Fibroblast of lung (primary cell): ENCODE measurements around the gene STIM1.

Experiments
- EZH2 ChIP-seq: IDR thresholded peaks from 2 replicates; pipeline ENCODE4 v1.5.1; 2012; ENCODE audit warnings: low read length, control low read depth, mild to moderate bottlenecking; ENCODE audit errors: missing control alignments
- TF ChIP-seq, protein P1 (sequence below), 2 donors: IDR thresholded peaks in 1 of 2; conservative IDR thresholded peaks in 1 of 2; 1 replicate in 1 of 2; 2 replicates in 1 of 2; pipeline ENCODE4 v1.5.1; 2011 to 2012; ENCODE audit warnings: low read length in 2 of 2, control low read depth in 1 of 2, inconsistent platforms in 1 of 2, low read depth in 1 of 2, mild to moderate bottlenecking in 1 of 2

DNA sequence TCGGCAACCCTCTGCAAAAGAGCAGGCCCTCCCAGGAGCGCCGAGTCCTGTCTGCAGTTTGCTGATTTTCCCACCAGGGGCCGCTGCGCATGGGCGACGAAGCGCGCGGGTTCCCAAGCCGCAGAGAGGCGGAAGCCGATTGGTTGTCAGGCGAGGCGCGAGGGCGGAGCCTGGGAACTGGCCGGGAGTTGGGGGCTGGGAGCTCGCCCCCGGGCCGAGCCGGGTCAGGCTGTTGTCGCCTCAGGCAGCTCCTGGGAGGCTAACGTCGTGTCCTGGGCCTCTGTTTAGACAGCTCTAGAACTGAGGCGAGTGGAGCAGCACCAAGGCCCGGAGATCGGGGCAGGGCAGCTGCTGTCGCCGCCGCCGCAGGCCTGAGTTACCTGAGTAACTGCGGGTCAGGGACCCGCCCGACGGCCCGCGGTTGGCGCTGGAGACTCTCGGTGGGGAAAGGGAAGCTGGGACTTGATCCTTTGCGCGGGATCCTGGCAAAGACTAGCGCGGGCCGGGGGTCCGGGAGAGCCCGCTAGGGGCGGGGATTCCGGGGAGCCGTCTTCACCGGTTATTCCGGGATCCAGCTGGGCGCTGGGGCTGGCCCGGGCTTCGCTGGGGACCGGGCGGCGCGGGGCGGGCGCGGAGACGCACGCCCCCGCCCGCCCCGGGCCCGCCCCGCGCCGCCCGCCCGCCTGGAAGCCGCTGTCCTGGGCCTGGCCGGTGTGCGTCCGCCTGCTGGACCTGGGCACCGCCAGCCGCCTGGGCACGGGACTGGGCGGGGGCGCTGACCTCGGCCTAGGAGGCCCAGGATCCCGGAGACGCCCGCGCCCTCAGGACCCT, at the start of gene STIM1:
- TF ChIP-seq, protein P1, sequence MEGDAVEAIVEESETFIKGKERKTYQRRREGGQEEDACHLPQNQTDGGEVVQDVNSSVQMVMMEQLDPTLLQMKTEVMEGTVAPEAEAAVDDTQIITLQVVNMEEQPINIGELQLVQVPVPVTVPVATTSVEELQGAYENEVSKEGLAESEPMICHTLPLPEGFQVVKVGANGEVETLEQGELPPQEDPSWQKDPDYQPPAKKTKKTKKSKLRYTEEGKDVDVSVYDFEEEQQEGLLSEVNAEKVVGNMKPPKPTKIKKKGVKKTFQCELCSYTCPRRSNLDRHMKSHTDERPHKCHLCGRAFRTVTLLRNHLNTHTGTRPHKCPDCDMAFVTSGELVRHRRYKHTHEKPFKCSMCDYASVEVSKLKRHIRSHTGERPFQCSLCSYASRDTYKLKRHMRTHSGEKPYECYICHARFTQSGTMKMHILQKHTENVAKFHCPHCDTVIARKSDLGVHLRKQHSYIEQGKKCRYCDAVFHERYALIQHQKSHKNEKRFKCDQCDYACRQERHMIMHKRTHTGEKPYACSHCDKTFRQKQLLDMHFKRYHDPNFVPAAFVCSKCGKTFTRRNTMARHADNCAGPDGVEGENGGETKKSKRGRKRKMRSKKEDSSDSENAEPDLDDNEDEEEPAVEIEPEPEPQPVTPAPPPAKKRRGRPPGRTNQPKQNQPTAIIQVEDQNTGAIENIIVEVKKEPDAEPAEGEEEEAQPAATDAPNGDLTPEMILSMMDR (conservative IDR thresholded peaks at IDR 0.05 in 1 of 2, IDR thresholded peaks at IDR 0.05 in 1 of 2; ENCODE audit: low read depth in 1 of 2, low read length in 2 of 2): peak; percentile 77 to 82
- TF ChIP-seq EZH2: no peak
